BLaER1 treated with 17β-estradiol and CSF1 and Interleukin-3, amounts not matched to agents 10 nM and 100 nM (cell line): ENCODE measurements around the gene CD300A.

Experiments used
- H3K27ac ChIP-seq, 11 experiments: shearing (Covaris generic); formaldehyde crosslinking; 2 replicates each; pipeline ENCODE4 v1.8.1; 2022
- H3K27me3 ChIP-seq, 11 experiments: shearing (Covaris generic); formaldehyde crosslinking; 2 replicates each; pipeline ENCODE4 v1.8.1; 2022
- H3K36me3 ChIP-seq, 11 experiments: shearing (Covaris generic); formaldehyde crosslinking; 2 replicates each; pipeline ENCODE4 v1.8.1; 2022
- H3K4me1 ChIP-seq, 10 experiments: shearing (Covaris generic); formaldehyde crosslinking; 2 replicates each; pipeline ENCODE4 v1.8.1; 2022
- H3K4me2 ChIP-seq, 11 experiments: shearing (Covaris generic); formaldehyde crosslinking; 2 replicates each; pipeline ENCODE4 v1.8.1; 2022
- H3K4me3 ChIP-seq, 10 experiments: shearing (Covaris generic); formaldehyde crosslinking; 2 replicates each; pipeline ENCODE4 v1.8.1; 2022
- H3K9ac ChIP-seq, 11 experiments: shearing (Covaris generic); formaldehyde crosslinking; 2 replicates each; pipeline ENCODE4 v1.8.1; 2022
- H3K9me3 ChIP-seq, 11 experiments: shearing (Covaris generic); formaldehyde crosslinking; replicated peaks in 1 of 11; 2 replicates each; pipeline ENCODE4 v1.8.1; 2022
- H4K20me1 ChIP-seq, 11 experiments: shearing (Covaris generic); formaldehyde crosslinking; 2 replicates each; pipeline ENCODE4 v1.8.1; 2022
- Cebpa-rat ChIP-seq, 11 experiments: shearing (Covaris generic); IDR thresholded peaks; 2 replicates each; pipeline ENCODE4 v1.8.1; 2022

CD300A gene

DNA sequence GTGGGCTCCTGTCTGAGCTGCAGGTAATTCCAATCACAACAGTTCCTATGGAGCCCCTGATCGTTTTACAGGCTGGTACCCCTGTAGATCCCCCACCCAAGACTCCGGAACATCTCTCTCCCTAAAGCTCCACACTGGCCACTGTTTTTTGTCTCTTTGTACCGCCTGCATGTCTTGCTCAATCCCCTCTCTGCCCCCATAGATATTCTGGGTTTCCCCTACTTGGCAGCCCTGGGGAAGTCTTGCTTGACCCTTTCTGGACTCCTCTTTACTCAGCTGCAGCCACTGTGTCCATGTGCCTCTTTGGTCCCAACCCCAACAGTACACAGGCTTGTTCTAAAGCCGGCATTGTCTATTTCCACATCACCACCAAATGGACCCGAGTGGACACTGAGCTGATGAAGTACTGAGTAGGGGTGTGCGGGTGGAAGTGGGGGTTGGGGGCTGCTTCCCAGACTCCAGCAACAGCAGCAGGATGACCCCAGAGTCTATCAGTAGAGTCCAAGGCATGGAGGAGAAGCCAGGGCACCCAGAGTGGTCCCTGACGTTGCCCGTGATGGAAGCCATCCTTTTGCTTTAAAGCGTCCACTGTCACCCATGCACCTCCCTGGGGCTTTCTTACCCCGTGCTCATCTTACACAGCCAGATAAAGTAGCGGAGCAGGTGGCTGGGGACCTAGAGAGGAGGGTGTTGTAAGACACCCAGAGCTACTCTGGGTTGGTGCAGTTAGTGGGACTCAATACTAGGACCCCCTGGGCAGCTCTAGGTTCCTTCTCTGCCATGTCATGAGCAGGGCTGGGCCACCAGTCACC, 58.4 kb downstream of the CD300A start:
- Histone ChIP-seq H3K4me2 (peak overlapping the region in 9 of 11 experiments; percentile 11 to 96 (median 85); a peak in 16 of 22 replicates), H4K20me1 (no peaks in the 10 kb centered on the region), H3K27me3 (no peaks in the 10 kb centered on the region), H3K27ac (peak overlapping the region in 10 of 11 experiments; percentile 4 to 98 (median 92); a peak in 17 of 22 replicates), H3K36me3 (peaks cover 0 to 41% (median 0%) of the 10 kb centered on the region in 11 experiments; a peak in 9 of 22 replicates), H3K9me3 (peaks cover 0 to 56% (median 16%) of the 10 kb centered on the region in 11 experiments; a peak in 17 of 22 replicates), H3K4me1 (peaks cover 39 to 100% (median 97%) of the 10 kb centered on the region in 10 experiments), H3K9ac (peak overlapping the region in 5 of 11 experiments; percentile 20 to 61 (median 31); a peak in 6 of 22 replicates), H3K4me3 (peak overlapping the region in 1 of 10 experiments; percentile 34; a peak in 1 of 20 replicates)
- TF ChIP-seq Cebpa-rat (IDR thresholded peaks at IDR 0.05), result no peak

DNA sequence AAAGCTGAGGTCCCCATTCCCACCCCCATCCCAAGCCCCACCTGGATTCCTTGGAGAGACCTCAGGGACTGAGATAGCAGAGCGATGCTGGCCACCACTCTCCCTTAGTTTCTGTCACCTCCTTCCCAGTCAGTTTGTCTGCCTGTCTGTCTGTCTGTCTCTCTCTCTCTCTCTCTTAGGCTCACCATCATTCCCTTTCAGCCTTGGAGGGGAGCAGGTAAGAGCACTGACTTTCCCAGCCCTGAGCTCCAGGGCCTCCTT, 59.0 kb downstream of the CD300A start:
- Histone ChIP-seq H3K27me3 (no peaks in the 10 kb centered on the region), H3K9me3 (peaks cover 0 to 61% (median 16%) of the 10 kb centered on the region in 11 experiments; a peak in 17 of 22 replicates)

GRCh38 chr17:74525781-74526288, 59.4 kb downstream of the CD300A start:
- Histone ChIP-seq H3K9me3 (peaks cover 0 to 61% (median 16%) of the 10 kb centered on the region in 11 experiments; a peak in 17 of 22 replicates), H3K36me3 (peaks cover 0 to 41% (median 0%) of the 10 kb centered on the region in 11 experiments; a peak in 9 of 22 replicates), H4K20me1 (no peaks in the 10 kb centered on the region), H3K27me3 (no peaks in the 10 kb centered on the region), H3K9ac (peak overlapping the region in 1 of 11 experiments; percentile 71; a peak in 2 of 22 replicates), H3K4me1 (peaks cover 29 to 100% (median 97%) of the 10 kb centered on the region in 10 experiments), H3K27ac (peak overlapping the region in 9 of 11 experiments; percentile 22 to 96 (median 87); a peak in 15 of 22 replicates), H3K4me3 (no peak overlapping the region), H3K4me2 (peak overlapping the region in 6 of 11 experiments; percentile 79 to 96 (median 88); a peak in 10 of 22 replicates)
- no peak for TF ChIP-seq Cebpa-rat (IDR thresholded peaks at IDR 0.05)

More for the DNA sequence above, 59.0 kb downstream of the CD300A start:
- Histone ChIP-seq H3K4me1 (peaks cover 33 to 100% (median 97%) of the 10 kb centered on the region in 10 experiments), H3K4me3 (no peak overlapping the region), H3K27ac (peak overlapping the region in 8 of 11 experiments; percentile 22 to 98 (median 92); a peak in 12 of 22 replicates), H3K4me2 (peak overlapping the region in 6 of 11 experiments; percentile 79 to 96 (median 88); a peak in 12 of 22 replicates), H3K9ac (no peak overlapping the region; a peak in 1 of 22 replicates), H3K36me3 (peaks cover 0 to 41% (median 0%) of the 10 kb centered on the region in 11 experiments; a peak in 9 of 22 replicates), H4K20me1 (no peaks in the 10 kb centered on the region)
- TF ChIP-seq Cebpa-rat (IDR thresholded peaks at IDR 0.05), result no peak

GRCh38 chr17:74526681-74527080, 60.2 kb downstream of the CD300A start:
- Histone ChIP-seq H3K9me3 (peaks cover 0 to 61% (median 16%) of the 10 kb centered on the region in 11 experiments; a peak in 17 of 22 replicates), H4K20me1 (no peaks in the 10 kb centered on the region), H3K4me1 (peaks cover 21 to 100% (median 97%) of the 10 kb centered on the region in 10 experiments), H3K4me2 (peak overlapping the region in 8 of 11 experiments; percentile 75 to 96 (median 86); a peak in 15 of 22 replicates), H3K36me3 (peaks cover 0 to 41% (median 0%) of the 10 kb centered on the region in 11 experiments; a peak in 9 of 22 replicates), H3K9ac (peak overlapping the region in 3 of 11 experiments; percentile 0 to 75 (median 71); a peak in 3 of 22 replicates), H3K27ac (peak overlapping the region; percentile 64 to 96 (median 85); a peak in 19 of 22 replicates), H3K27me3 (no peaks in the 10 kb centered on the region), H3K4me3 (peak overlapping the region in 1 of 10 experiments; percentile 3; a peak in 1 of 20 replicates)
- no peak for TF ChIP-seq Cebpa-rat (IDR thresholded peaks at IDR 0.05)

- H3K36me3 ChIP-seq, result peaks cover 0 to 41% (median 0%) of the 10 kb centered on the region in 11 experiments; a peak in 9 of 22 replicates
- H3K4me2 ChIP-seq, result peak overlapping the region in 8 of 11 experiments; percentile 75 to 96 (median 86); a peak in 17 of 22 replicates
- peak overlapping the region; percentile 64 to 96 (median 85); a peak in 21 of 22 replicates for H3K27ac ChIP-seq
- H3K9ac ChIP-seq, result peak overlapping the region in 6 of 11 experiments; percentile 0 to 75 (median 68); a peak in 7 of 22 replicates
- H3K4me1 ChIP-seq, result peaks cover 21 to 100% (median 97%) of the 10 kb centered on the region in 10 experiments
- H3K4me3 ChIP-seq, result peak overlapping the region in 1 of 10 experiments; percentile 3; a peak in 1 of 20 replicates
- no peak for TF ChIP-seq Cebpa-rat (IDR thresholded peaks at IDR 0.05)
- H3K9me3 ChIP-seq, result peaks cover 0 to 61% (median 16%) of the 10 kb centered on the region in 11 experiments; a peak in 17 of 22 replicates
- H3K27me3 ChIP-seq, result no peaks in the 10 kb centered on the region
- H4K20me1 ChIP-seq, result no peaks in the 10 kb centered on the region
Measured at GRCh38 chr17:74527081-74527480, 60.6 kb downstream of the CD300A start.

GRCh38 chr17:74527756-74528155, 61.3 kb downstream of the CD300A start:
- Histone ChIP-seq H3K4me3 (peak overlapping the region in 2 of 10 experiments; percentile 3 to 25; a peak in 2 of 20 replicates), H3K9ac (peak overlapping the region in 10 of 11 experiments; percentile 43 to 76 (median 65); a peak in 15 of 22 replicates), H3K27me3 (no peaks in the 10 kb centered on the region; a peak in 1 of 22 replicates), H4K20me1 (no peaks in the 10 kb centered on the region), H3K4me2 (peak overlapping the region in 9 of 11 experiments; percentile 62 to 96 (median 85); a peak in 18 of 22 replicates), H3K27ac (peak overlapping the region; percentile 64 to 96 (median 85)), H3K9me3 (peaks cover 0 to 56% (median 13%) of the 10 kb centered on the region in 11 experiments; a peak in 17 of 22 replicates), H3K4me1 (peaks cover 24 to 99% (median 95%) of the 10 kb centered on the region in 10 experiments), H3K36me3 (peaks cover 0 to 35% (median 0%) of the 10 kb centered on the region in 11 experiments; a peak in 9 of 22 replicates)
- no peak for TF ChIP-seq Cebpa-rat (IDR thresholded peaks at IDR 0.05)

GRCh38 chr17:74528491-74529199, 62.2 kb downstream of the CD300A start:
- H4K20me1 ChIP-seq, result no peaks in the 10 kb centered on the region
- peak overlapping the region in 1 of 10 experiments; percentile 12; a peak in 1 of 20 replicates for H3K4me3 ChIP-seq
- H3K27ac ChIP-seq, result peak overlapping the region; percentile 64 to 96 (median 85)
- H3K9ac ChIP-seq, result peak overlapping the region; percentile 43 to 76 (median 64); a peak in 19 of 22 replicates
- peak; percentile 93 to 100 (median 100) for TF ChIP-seq Cebpa-rat (IDR thresholded peaks at IDR 0.05)
- no peaks in the 10 kb centered on the region; a peak in 1 of 22 replicates for H3K27me3 ChIP-seq
- peaks cover 0 to 26% (median 0%) of the 10 kb centered on the region in 11 experiments; a peak in 8 of 22 replicates for H3K36me3 ChIP-seq
- H3K4me1 ChIP-seq, result peaks cover 25 to 96% (median 90%) of the 10 kb centered on the region in 10 experiments
- peaks cover 0 to 47% (median 5%) of the 10 kb centered on the region in 11 experiments; a peak in 14 of 22 replicates for H3K9me3 ChIP-seq
- peak overlapping the region; percentile 44 to 96 (median 79) for H3K4me2 ChIP-seq
